Activated CD4-positive, alpha-beta T cell treated with anti-CD3 and anti-CD28 coated beads, Interleukin-2, amount 50 U/mL, for 16 hours (primary cell): ENCODE data around the gene CPZ.

Experiments
- DNase-seq: peaks from one replicate; pipeline ENCODE4 v3.0.0-alpha.2; 2020

Gene CPZ

DNA sequence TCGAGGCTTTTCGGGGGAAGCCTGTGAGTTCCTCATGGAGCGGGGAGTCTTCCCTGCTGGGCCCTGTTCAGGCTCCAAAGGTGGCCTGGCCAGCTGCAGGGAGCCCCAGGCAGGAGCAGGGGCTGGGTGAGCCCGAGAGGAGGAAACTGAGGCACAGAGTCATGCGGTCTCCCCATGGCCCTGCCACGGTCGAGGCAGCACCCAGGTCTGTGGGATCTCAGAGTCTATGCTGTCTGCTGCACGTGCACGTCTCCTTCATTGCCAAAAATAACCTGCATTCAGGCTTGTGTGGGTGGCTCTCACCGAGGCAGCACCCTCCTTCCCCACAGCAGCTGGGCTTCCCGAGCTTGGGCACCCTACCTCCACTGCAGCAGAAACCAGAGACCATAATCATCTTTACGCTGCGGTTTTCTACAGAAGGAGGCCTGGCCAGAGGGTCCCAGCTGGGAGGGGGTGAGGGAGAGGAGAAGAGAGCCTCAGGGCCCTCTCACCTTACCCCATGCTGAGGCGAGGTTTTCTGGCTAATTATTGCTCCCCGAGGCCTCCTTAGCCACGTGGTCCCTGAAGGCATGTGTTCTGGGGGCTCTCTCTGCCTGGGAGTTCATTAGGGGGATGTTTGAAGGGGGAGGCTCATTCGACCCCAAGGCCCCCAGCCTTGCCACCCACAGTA is 64.3 kb downstream of the CPZ start:
- DNase-seq = no peak

DNA sequence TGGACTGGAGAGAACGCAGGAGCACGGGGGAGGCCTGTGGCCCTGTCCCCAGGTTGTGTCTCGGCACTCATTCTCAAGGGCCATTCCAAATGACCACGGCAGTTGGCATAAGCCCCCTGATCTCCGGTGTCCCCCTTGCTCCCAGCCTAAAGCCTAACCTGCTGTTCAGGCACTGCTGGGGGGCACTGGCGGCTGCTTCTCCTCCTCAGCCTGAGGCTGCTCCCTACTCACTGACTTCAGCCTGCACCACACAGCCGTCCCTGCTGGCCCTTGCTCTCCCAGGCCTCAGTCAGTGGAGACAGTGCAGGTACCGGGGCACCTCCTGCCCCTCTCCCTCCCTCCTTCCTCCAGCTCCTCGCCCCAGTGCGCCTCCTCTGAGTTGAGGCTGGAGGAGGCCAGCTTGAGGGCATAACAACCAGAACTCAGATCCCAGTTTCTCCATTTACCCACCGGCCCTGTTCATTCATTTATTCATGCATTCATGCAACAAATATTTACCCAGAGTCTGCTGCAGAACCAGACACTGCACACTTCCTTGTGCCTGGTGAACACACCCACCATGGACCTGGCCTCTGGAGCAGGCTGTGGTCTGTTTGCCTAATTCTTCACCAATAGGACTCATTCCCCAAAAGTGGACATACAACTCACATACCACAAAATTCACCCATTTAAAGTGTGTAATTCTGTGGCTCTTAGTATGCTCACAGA is 65.0 kb downstream of the CPZ start:
- DNase-seq = no peak

DNA sequence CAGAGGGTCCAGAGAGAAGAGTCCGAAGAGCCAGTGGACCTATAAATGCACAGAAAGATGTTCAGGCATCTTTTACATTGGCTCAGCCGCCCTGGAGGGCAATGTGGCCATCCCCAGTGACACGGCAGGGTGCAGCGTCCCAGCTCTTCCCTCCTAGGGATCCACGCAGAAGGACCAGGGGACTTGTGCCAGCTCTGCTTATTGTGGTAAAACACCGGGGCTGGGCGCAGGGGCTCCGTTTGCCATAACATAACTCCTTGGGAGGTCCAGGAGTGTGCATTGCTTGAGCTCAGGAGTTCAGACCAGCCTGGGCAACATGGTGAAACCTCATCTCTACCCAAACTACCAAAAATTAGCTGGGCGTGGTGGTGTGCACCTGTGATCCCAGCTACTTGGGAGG is 70.2 kb downstream of the CPZ start:
- DNase-seq = no peak

DNA sequence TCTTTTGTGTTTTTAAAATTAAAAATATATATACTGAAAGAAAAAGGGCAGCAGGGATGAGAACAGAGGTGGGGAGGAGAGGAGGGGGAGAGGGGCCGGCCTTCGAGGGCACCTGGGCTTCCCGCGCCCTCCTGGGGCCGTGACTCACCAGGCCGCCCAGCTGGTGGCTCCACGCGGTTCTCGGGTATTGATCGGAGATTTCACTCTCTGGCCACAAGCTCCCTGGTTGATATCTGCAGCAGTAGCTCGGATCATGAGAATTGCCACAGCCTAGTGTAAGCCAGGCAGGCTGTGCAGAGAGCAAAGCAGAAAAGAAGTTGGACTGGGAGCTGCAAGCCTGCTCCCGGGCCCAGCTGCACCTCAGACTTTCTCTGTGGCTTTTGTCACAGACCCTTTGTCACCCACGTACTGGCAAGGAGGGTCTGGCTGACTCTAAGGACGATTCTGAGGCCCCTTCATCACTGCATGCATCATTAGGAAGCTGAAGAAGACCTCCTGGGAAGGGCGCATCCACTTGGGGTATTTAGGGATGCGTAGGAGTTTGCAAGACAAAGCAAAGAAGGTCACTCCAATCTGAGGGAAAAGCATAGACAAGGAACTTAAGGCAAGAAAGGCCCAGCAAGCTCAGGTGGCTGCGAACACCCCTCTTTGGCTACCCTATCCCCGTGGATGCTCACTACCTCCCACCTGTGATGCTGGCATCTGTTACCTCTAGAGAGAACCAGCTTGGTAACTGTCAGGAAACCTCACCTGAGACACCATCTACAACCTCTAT is 71.7 kb downstream of the CPZ start:
- no peak for DNase-seq

DNA sequence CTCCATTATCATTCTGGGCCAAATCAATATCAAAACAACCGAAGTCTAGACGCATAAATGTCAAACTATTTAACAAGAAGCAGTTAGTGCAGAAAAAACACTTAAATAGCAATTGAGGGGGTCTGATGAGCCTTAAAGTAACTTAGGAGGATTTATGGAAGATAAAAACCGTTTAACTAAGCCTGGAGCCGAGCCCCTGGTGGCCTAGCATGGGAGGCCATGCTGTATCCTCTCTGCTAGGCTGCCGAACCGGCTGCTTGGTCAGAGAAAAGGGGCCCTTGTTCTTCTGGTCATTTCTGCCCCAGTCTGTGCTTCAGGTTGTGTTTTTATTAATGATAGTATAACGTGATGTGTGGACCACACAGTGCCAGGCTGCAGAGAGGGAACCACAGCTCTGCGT is 72.4 kb downstream of the CPZ start:
- no peak for DNase-seq

DNA sequence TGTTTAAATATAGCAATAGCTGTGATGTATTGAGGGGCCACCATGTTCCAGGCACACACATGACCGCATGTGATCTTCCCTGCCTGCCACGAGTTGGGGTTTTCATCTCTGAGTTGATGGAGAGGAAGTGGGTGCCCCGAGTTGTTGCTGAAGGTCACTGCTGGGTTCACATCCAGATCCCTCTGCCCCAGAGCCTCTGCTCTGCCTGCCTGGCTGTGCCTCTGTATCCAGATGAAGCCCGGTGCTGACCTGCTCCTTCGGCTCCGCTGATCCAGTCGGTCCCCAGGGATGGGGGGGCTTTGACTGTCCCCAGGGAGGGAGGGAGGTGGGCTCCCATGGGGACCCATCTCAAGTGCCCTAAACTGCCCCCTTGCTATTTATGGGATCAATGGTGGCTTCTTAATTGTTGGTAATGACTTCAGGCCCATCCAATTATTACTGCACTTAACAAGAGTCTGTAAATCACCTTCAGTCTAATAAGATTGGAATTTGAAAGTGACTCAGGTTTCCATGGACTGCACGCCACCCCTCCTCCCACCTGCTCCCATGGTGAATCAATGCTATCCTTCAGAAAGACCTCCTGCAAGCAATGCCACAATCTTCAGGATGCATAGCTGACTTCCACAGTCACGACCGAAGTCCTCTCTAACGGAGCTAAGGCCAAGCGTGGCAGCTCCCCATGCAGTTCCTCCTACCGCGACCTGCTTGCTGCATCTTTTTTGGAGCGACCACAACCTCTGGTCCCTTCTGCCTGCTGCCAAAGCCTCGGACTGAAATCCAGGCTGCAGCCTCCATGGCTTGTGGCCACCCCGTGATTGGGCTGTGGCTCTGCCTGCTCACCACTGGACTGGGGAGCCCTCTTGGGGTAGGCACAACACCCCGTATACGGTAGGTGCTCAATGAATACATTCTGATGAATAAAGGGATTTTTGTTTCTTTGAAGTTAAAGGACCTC is 73.1 kb downstream of the CPZ start:
- no peak for DNase-seq

DNA sequence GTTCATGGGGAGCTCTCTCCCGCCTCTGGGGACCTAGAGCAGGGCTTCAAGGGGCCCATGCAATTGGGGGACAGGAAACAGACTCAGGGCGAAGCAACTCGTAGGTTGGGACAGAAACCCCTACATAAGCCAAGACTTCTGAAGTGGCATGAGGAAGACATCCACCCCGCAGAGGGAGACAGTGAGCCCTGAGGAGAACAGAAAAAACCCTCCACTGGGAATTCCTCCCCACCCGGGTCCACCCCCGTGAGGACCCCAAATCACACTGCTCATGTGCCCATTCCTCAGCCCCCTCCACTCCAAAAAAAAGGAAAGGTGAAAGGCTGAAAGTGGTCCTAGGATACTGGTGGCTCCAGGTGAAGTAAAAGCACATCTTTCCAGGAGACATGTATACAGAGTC is 74.0 kb downstream of the CPZ start:
- no peak for DNase-seq
